Neutrophil (primary cell): ENCODE measurements around the gene C14orf132.

Source experiments
- H3K27ac ChIP-seq: fragments of 200-600 bp; sonication (generic); 2 replicates; pipeline ENCODE4 v1.5.1; 2016; ENCODE audit warnings: mild to moderate bottlenecking, moderate library complexity
- H3K27me3 ChIP-seq: fragments of 200-600 bp; sonication (generic); 2 replicates; pipeline ENCODE4 v1.6.0; 2016; ENCODE audit warnings: mild to moderate bottlenecking
- H3K36me3 ChIP-seq: fragments of 200-600 bp; sonication (generic); 2 replicates; pipeline ENCODE4 v1.5.1; 2017
- H3K4me1 ChIP-seq, 2 experiments: fragments of 200-600 bp in 1 of 2; sonication (generic) in 1 of 2; 1 replicate in 1 of 2; 2 replicates in 1 of 2; pipeline versions ENCODE4 v1.5.1 to v1.6.1; 2013 to 2016; ENCODE audit warnings: low read depth in 1 of 2, low read length in 1 of 2, mild to moderate bottlenecking in 1 of 2, moderate library complexity in 1 of 2; ENCODE audit not compliant: control insufficient read depth in 1 of 2, insufficient read depth in 1 of 2
- H3K4me3 ChIP-seq, 2 experiments: fragments of 200-600 bp in 1 of 2; sonication (generic) in 1 of 2; 1 replicate in 1 of 2; 2 replicates in 1 of 2; pipeline ENCODE4 v1.5.1; 2013 to 2016; ENCODE audit warnings: low read depth in 1 of 2, low read length in 1 of 2, mild to moderate bottlenecking in 1 of 2, moderate library complexity in 1 of 2
- H3K9me3 ChIP-seq: fragments of 200-600 bp; sonication (generic); 2 replicates; pipeline ENCODE4 v1.5.1; 2016
- CTCF ChIP-seq: fragments of 200-600 bp; sonication (generic); IDR thresholded peaks from 2 replicates; pipeline ENCODE4 v1.5.1; 2016; ENCODE audit warnings: antibody characterized with exemption

Gene C14orf132

DNA sequence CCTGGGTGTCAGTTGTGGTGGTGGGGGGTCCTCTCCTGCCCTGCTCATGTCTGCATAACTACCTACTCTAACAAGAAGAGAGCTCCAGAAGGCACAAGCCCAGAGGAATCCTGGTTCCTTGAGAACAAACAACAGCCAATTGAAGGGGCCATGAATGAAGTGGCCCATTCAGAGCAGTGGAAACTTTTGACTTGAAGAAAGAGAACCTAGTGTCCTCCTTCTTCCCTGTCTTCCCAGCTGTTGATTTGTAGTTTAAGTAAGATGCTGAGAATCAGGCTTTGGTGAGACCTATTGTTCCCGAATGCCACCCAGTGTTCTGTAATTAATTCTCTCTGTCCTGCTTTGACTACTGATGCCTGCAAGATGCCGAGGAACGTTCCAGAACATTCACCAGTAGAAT is 79.2 kb downstream of the C14orf132 start:
- H3K4me3 ChIP-seq, result no peak overlapping the region
- peaks cover 18% of the 10 kb centered on the region for H3K27me3 ChIP-seq
- no peaks in the 10 kb centered on the region for H3K9me3 ChIP-seq
- no peak overlapping the region for H3K27ac ChIP-seq
- H3K4me1 ChIP-seq, result no peaks in the 10 kb centered on the region
- no peaks in the 10 kb centered on the region for H3K36me3 ChIP-seq
- no peak for TF ChIP-seq CTCF

DNA sequence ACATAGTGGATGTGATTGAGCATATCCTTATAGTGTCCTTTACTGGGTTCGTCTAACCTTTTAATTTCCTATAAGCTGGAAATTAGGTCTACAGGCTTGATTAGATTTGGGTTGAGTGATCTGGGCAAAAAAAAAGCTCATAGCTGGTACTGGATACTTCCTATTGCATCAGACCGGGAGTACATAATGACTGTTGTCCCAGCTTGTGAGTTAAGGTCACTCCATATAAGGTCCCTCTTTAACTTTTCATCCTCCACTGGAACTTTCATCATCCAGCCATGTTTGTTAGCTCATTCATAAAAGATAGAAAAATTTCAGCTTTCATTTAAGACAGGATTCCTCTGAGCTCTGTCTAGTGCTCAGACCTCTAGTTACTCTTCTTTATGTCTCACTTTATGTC is 80.8 kb downstream of the C14orf132 start:
- H3K36me3 ChIP-seq, result no peaks in the 10 kb centered on the region

GRCh38 chr14:96120392-96120791 is 81.2 kb downstream of the C14orf132 start:
- Histone ChIP-seq H3K36me3 (no peaks in the 10 kb centered on the region), H3K27ac (no peak overlapping the region), H3K4me1 (peaks cover 0 to 1% of the 10 kb centered on the region in 2 experiments), H3K27me3 (peaks cover 8% of the 10 kb centered on the region), H3K4me3 (no peak overlapping the region), H3K9me3 (no peaks in the 10 kb centered on the region)
- no peak for TF ChIP-seq CTCF

More for the DNA sequence above, 80.8 kb downstream of the C14orf132 start:
- peaks cover 10% of the 10 kb centered on the region for H3K27me3 ChIP-seq
- no peaks in the 10 kb centered on the region for H3K4me1 ChIP-seq
- no peak for TF ChIP-seq CTCF
- no peaks in the 10 kb centered on the region for H3K9me3 ChIP-seq
- no peak overlapping the region for H3K4me3 ChIP-seq
- no peak overlapping the region for H3K27ac ChIP-seq

DNA sequence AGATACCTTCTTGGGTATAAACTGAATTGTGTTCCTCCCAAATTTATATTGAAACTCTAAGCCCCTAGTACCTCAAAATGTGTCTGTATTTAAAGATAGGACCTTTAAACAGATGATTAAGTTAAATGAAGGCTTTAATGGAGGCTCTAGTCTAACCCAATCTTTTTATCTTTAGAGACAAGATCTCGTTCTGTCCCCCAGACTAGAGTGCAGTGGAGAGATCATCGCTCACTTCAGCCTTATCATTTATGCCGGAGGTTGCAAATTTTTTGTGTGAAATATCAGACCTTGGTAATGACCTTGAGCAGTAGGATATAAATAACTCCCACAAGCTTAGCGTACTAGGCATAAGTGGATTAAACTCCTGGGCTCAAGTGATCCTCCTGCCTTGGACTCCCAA is 81.8 kb downstream of the C14orf132 start:
- no peak overlapping the region for H3K27ac ChIP-seq
- TF ChIP-seq CTCF, result no peak
- no peaks in the 10 kb centered on the region for H3K9me3 ChIP-seq
- peaks cover 0 to 7% of the 10 kb centered on the region in 2 experiments for H3K4me1 ChIP-seq
- no peak overlapping the region for H3K4me3 ChIP-seq
- no peaks in the 10 kb centered on the region for H3K36me3 ChIP-seq
- H3K27me3 ChIP-seq, result peaks cover 8% of the 10 kb centered on the region

DNA sequence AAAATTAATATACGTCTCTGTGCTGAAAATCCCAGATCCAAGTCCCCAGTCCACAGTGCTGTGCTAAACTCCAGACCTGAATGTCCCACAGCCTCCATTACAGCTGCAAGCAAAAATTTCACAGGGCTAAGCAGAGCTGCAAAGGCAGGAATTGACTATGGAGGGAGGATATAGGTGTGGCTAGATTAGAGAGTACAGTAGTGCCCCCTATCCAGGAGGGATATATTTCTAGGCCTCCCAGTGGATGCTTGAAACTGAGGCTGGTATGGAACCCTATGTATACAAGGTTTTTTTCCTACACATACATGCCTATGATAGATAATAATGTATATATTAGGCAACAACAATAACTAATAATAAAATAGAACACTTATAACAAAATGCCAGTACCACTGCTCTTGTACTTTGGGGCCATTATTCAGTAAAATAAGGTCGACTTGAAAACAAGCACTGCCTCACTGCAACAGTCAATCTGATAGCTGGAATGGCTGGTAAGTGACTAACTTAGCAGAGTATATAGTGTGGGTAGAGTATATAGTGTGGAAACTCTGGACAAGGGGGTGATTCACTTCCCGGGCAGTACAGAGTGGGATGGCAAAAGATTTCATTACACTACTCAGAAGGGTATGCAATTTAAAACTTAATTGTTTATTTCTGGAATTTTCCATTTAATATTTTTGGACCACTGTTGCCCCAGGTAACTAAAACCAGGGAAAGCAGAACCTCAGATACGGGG is 82.7 kb downstream of the C14orf132 start:
- TF ChIP-seq CTCF, result no peak

More for the DNA sequence above, 82.7 kb downstream of the C14orf132 start:
- peaks cover 8% of the 10 kb centered on the region for H3K27me3 ChIP-seq
- H3K4me1 ChIP-seq, result peaks cover 6 to 16% of the 10 kb centered on the region in 2 experiments
- H3K9me3 ChIP-seq, result no peaks in the 10 kb centered on the region
- no peak overlapping the region for H3K4me3 ChIP-seq
- H3K36me3 ChIP-seq, result no peaks in the 10 kb centered on the region
- H3K27ac ChIP-seq, result no peak overlapping the region
